Stomach (tissue), 4 donors: Measurements from ENCODE around the gene CCND2.

Source experiments
- POLR2A ChIP-seq, 4 donors: fragments of 450-650 bp; IDR thresholded peaks; one replicate each; pipeline ENCODE4 v1.6.1; 2016; ENCODE audit warnings: antibody characterized with exemption in 4 of 4, control low read depth in 2 of 4, mild to moderate bottlenecking in 1 of 4, moderate library complexity in 1 of 4
- POLR2AphosphoS5 ChIP-seq, 3 donors: sonication (generic); formaldehyde crosslinking; IDR thresholded peaks; one replicate each; pipeline ENCODE4 v1.6.1; 2016; ENCODE audit warnings: antibody characterized with exemption in 3 of 3
- TF ChIP-seq, protein P1 (sequence below), 7 experiments: fragments of 450-650 bp in 4 of 7; fragments of 200-600 bp in 3 of 7; sonication (generic) in 3 of 7; IDR thresholded peaks; one replicate each; pipeline ENCODE4 v1.5.1; 2016 to 2019; ENCODE audit warnings: antibody characterized with exemption in 7 of 7, control low read depth in 2 of 7, mild to moderate bottlenecking in 1 of 7

DNA sequence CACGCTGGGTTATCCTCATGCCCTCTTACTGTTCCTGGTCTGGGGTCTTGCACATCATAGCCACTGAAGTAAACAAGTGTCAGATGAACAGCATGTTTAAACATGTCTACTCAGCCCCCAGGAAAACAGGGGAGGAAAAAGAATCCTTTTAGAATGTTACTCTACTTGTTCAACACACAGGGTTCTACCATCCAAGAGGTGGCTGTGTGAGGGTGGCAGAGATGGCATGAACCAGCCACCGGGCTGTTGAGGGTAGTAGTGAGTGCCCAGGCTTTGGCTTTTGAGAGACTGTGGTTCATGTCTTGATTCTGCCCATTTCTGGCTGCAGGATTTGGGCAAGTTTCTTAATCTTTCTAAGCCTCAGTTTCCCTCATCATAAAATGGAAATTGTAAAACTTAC is 21.6 kb upstream of the CCND2 start:
- TF ChIP-seq POLR2AphosphoS5 (IDR thresholded peaks at IDR 0.05) (no peak), POLR2A (IDR thresholded peaks at IDR 0.05) (no peak)
- TF ChIP-seq, protein P1, sequence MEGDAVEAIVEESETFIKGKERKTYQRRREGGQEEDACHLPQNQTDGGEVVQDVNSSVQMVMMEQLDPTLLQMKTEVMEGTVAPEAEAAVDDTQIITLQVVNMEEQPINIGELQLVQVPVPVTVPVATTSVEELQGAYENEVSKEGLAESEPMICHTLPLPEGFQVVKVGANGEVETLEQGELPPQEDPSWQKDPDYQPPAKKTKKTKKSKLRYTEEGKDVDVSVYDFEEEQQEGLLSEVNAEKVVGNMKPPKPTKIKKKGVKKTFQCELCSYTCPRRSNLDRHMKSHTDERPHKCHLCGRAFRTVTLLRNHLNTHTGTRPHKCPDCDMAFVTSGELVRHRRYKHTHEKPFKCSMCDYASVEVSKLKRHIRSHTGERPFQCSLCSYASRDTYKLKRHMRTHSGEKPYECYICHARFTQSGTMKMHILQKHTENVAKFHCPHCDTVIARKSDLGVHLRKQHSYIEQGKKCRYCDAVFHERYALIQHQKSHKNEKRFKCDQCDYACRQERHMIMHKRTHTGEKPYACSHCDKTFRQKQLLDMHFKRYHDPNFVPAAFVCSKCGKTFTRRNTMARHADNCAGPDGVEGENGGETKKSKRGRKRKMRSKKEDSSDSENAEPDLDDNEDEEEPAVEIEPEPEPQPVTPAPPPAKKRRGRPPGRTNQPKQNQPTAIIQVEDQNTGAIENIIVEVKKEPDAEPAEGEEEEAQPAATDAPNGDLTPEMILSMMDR (IDR thresholded peaks at IDR 0.05), result no peak
